Cardiac muscle cell (in vitro differentiated cells and primary cell): ENCODE results near the gene GNG7. TPM values are rescaled to one million over a fixed set of nuclear protein-coding genes. Genes with fewer than 3 reads are reported as not detected.

Experiments
- DNase-seq, 2 donors: peaks; one replicate each; pipeline versions ENCODE4 v3.0.0 to v3.0.0-alpha.2; 2010 to 2017; ENCODE audit warnings: low read depth in 1 of 2, low spot score in 1 of 2
- H3K27ac ChIP-seq: fragments of 200-600 bp; sonication (generic); 2 replicates; pipeline ENCODE4 v1.5.1; 2016
- H3K27me3 ChIP-seq: fragments of 200-600 bp; sonication (generic); 2 replicates; pipeline ENCODE4 v1.6.0; 2016; ENCODE audit warnings: control low read depth
- H3K36me3 ChIP-seq: fragments of 200-600 bp; sonication (generic); 2 replicates; pipeline ENCODE4 v1.5.1; 2016; ENCODE audit warnings: control low read depth
- H3K4me1 ChIP-seq: fragments of 200-600 bp; sonication (generic); 2 replicates; pipeline ENCODE4 v1.8.1; 2017; ENCODE audit warnings: low read depth, mild to moderate bottlenecking, mixed run types
- H3K4me3 ChIP-seq: fragments of 200-600 bp; sonication (generic); 2 replicates; pipeline ENCODE4 v1.5.1; 2016; ENCODE audit warnings: mild to moderate bottlenecking
- H3K9me3 ChIP-seq: fragments of 200-600 bp; sonication (generic); 2 replicates; pipeline ENCODE4 v1.5.1; 2017; ENCODE audit warnings: low read depth, mild to moderate bottlenecking, control low read depth
- CTCF ChIP-seq: IDR thresholded peaks from 2 replicates; pipeline ENCODE4 v1.5.1; 2012; ENCODE audit warnings: low read depth, mild to moderate bottlenecking, low read length
- polyA plus RNA-seq: library from polyadenylated mRNA; unstranded; fragments of >200 nt; fragmentation: Nextera tagmentation; extraction: Ambion mirVana; gene quantifications from 2 replicates; pipeline ENCODE4 v1.2.1, GENCODE V29; 2016
- total RNA-seq: library from RNA; depleted of rRNA; stranded (reverse); fragments of >200 nt; gene quantifications from 2 replicates; pipeline ENCODE4 v1.2.3, GENCODE V29; 2016

GNG7 gene
- total and polyA plus RNA-seq, 2 experiments from 2014 or later = 20.4 to 24.8 TPM

- Histone ChIP-seq H3K4me1 (peaks cover 8% of the 10 kb centered on the region), H3K27ac (no peak overlapping the region), H3K27me3 (no peaks in the 10 kb centered on the region), H3K36me3 (no peaks in the 10 kb centered on the region), H3K9me3 (no peaks in the 10 kb centered on the region), H3K4me3 (no peak overlapping the region)
- TF ChIP-seq CTCF = no peak
- DNase-seq = no peak
Measured at GRCh38 chr19:2487090-2487489, 215.4 kb downstream of the GNG7 start.

- H3K36me3 ChIP-seq = no peaks in the 10 kb centered on the region
- H3K4me3 ChIP-seq = no peak overlapping the region
- H3K9me3 ChIP-seq = no peaks in the 10 kb centered on the region
- H3K4me1 ChIP-seq = peaks cover 8% of the 10 kb centered on the region
- DNase-seq = no peak
- no peaks in the 10 kb centered on the region for H3K27me3 ChIP-seq
- TF ChIP-seq CTCF = no peak
- H3K27ac ChIP-seq = no peak overlapping the region
Measured at GRCh38 chr19:2485428-2485827, 217.1 kb downstream of the GNG7 start.

GRCh38 chr19:2484178-2484937, 218.1 kb downstream of the GNG7 start:
- no peak overlapping the region for H3K27ac ChIP-seq
- H3K27me3 ChIP-seq = no peaks in the 10 kb centered on the region
- no peak overlapping the region for H3K4me3 ChIP-seq
- no peaks in the 10 kb centered on the region for H3K36me3 ChIP-seq
- H3K9me3 ChIP-seq = no peaks in the 10 kb centered on the region
- H3K4me1 ChIP-seq = peaks cover 5% of the 10 kb centered on the region
- no peak for DNase-seq
- TF ChIP-seq CTCF = no peak

- Histone ChIP-seq H3K36me3 (no peaks in the 10 kb centered on the region), H3K27me3 (no peaks in the 10 kb centered on the region), H3K9me3 (no peaks in the 10 kb centered on the region), H3K4me1 (peaks cover 3% of the 10 kb centered on the region), H3K4me3 (no peak overlapping the region), H3K27ac (no peak overlapping the region)
- no peak for DNase-seq
- TF ChIP-seq CTCF = no peak
Measured at GRCh38 chr19:2483484-2484151, 218.9 kb downstream of the GNG7 start.

- H3K36me3 ChIP-seq = no peaks in the 10 kb centered on the region
- TF ChIP-seq CTCF = no peak
- no peak for DNase-seq
- H3K4me1 ChIP-seq = peaks cover 9% of the 10 kb centered on the region
- H3K27ac ChIP-seq = no peak overlapping the region
- no peak overlapping the region for H3K4me3 ChIP-seq
- no peaks in the 10 kb centered on the region for H3K9me3 ChIP-seq
- no peaks in the 10 kb centered on the region for H3K27me3 ChIP-seq
Measured at GRCh38 chr19:2483084-2483483, 219.4 kb downstream of the GNG7 start.
